HepG2 (cell line): Measurements from ENCODE around the gene ZNF792. TPM values are rescaled to one million over a fixed set of nuclear protein-coding genes. Genes with fewer than 3 reads are reported as not detected.
A peak's percentile ranks its signal among the peaks of the same experiment; 100 is the strongest.

ENCODE experiments used
- BHLHE40 ChIP-seq: IDR thresholded peaks from 2 replicates; pipeline ENCODE4 v1.6.1; 2011; ENCODE audit warnings: low read length, improper control_type of control experiment
- CCDC6 ChIP-seq: sonication (generic); formaldehyde crosslinking; IDR thresholded peaks from 2 replicates; pipeline ENCODE4 v1.8.1; 2022; ENCODE audit warnings: mild to moderate bottlenecking, missing genetic modification reagents, moderate library complexity
- FOXP1 ChIP-seq, 2 experiments: fragments of 450-650 bp in 1 of 2; IDR thresholded peaks; 2 replicates each; pipeline ENCODE4 v1.6.1; 2017 to 2018; ENCODE audit warnings: antibody characterized with exemption in 1 of 2
- KLF9 ChIP-seq: IDR thresholded peaks from 2 replicates; pipeline ENCODE4 v1.6.1; 2016; ENCODE audit warnings: low read depth
- MTF1 ChIP-seq: sonication (generic); formaldehyde crosslinking; IDR thresholded peaks from 2 replicates; pipeline ENCODE4 v1.5.0; 2020; ENCODE audit warnings: missing genetic modification reagents
- NBN ChIP-seq: fragments of 450-650 bp; conservative IDR thresholded peaks from 2 replicates; pipeline ENCODE4 v1.6.1; 2017
- SIN3B ChIP-seq: fragments of 150-350 bp; IDR thresholded peaks from 2 replicates; pipeline ENCODE4 v1.6.1; 2014; ENCODE audit warnings: low read length
- SIX4 ChIP-seq: sonication (generic); formaldehyde crosslinking; IDR thresholded peaks from 2 replicates; pipeline ENCODE4 v1.4.0; 2020; ENCODE audit warnings: missing genetic modification reagents
- SMAD1 ChIP-seq: sonication (generic); formaldehyde crosslinking; IDR thresholded peaks from 2 replicates; pipeline ENCODE4 v1.4.0; 2020; ENCODE audit warnings: missing genetic modification reagents, low read depth, mild to moderate bottlenecking, borderline replicate concordance
- ZFYVE20 ChIP-seq: sonication (generic); formaldehyde crosslinking; IDR thresholded peaks from 2 replicates; pipeline ENCODE4 v1.8.0; 2023; ENCODE audit warnings: low read depth, mild to moderate bottlenecking, moderate library complexity, missing genetic modification reagents, borderline replicate concordance
- ZNF251 ChIP-seq: sonication (generic); formaldehyde crosslinking; IDR thresholded peaks from 2 replicates; pipeline ENCODE4 v1.9.0; 2021; ENCODE audit warnings: mild to moderate bottlenecking, missing genetic modification reagents
- ZNF292 ChIP-seq: sonication (generic); formaldehyde crosslinking; IDR thresholded peaks from 2 replicates; pipeline ENCODE4 v1.8.1; 2022; ENCODE audit warnings: mild to moderate bottlenecking, low read depth, missing genetic modification reagents, borderline replicate concordance
- ZNF446 ChIP-seq: sonication (generic); formaldehyde crosslinking; IDR thresholded peaks from 2 replicates; pipeline ENCODE4 v1.5.0; 2020; ENCODE audit warnings: mild to moderate bottlenecking, missing genetic modification reagents
- ZNF547 ChIP-seq: sonication (generic); formaldehyde crosslinking; IDR thresholded peaks from 2 replicates; pipeline ENCODE4 v1.5.1; 2020; ENCODE audit warnings: mild to moderate bottlenecking, missing genetic modification reagents
- ZNF549 ChIP-seq: sonication (generic); formaldehyde crosslinking; IDR thresholded peaks from 2 replicates; pipeline ENCODE4 v1.5.0; 2020; ENCODE audit warnings: missing genetic modification reagents
- ZNF615 ChIP-seq: sonication (generic); formaldehyde crosslinking; IDR thresholded peaks from 2 replicates; pipeline ENCODE4 v1.5.0; 2020; ENCODE audit warnings: mild to moderate bottlenecking, missing genetic modification reagents, borderline replicate concordance
- ZNF781 ChIP-seq: sonication (generic); formaldehyde crosslinking; IDR thresholded peaks from 2 replicates; pipeline ENCODE4 v1.5.1; 2020; ENCODE audit warnings: borderline replicate concordance, mild to moderate bottlenecking, missing genetic modification reagents; ENCODE audit errors: not compliant biosample characterization
- ZNF792 ChIP-seq: IDR thresholded peaks from 2 replicates; pipeline ENCODE4 v1.6.1; 2016
- polyA plus RNA-seq, 8 experiments: library from polyadenylated mRNA; depleted of rRNA in 3 of 8; stranded (reverse) in 7 of 8; unstranded in 1 of 8; fragments of >200 nt; fragmentation: Illumina TruSeq in 4 of 8; extraction: Trizol in 4 of 8; gene quantifications; 2 replicates each; pipeline versions ENCODE4 v1.2.1 to v1.2.3, GENCODE V29; 2011 to 2016; ENCODE audit warnings: low read depth in 4 of 8, missing spikeins in 1 of 8, mixed read lengths in 1 of 8; ENCODE audit not compliant: insufficient read depth in 1 of 8
- total RNA-seq, 5 experiments: library from RNA; depleted of rRNA; stranded (reverse); fragments of >200 nt; fragmentation: Illumina TruSeq; extraction: Trizol; gene quantifications; 2 replicates each; pipeline ENCODE4 v1.2.3, GENCODE V29; 2016; ENCODE audit warnings: low read depth in 1 of 5
- TF ChIP-seq, protein P1 (sequence below): IDR thresholded peaks from 2 replicates; pipeline ENCODE4 v1.6.1; 2016; ENCODE audit warnings: missing compliant biosample characterization, missing genetic modification reagents, borderline replicate concordance
- TF ChIP-seq, protein P2 (sequence below): sonication (generic); formaldehyde crosslinking; IDR thresholded peaks from 2 replicates; pipeline ENCODE4 v1.8.1; 2023; ENCODE audit warnings: mild to moderate bottlenecking, missing genetic modification reagents
- TF ChIP-seq, protein P3 (sequence below): sonication (generic); formaldehyde crosslinking; IDR thresholded peaks from 2 replicates; pipeline ENCODE4 v1.5.0; 2020; ENCODE audit warnings: missing genetic modification reagents
- TF ChIP-seq, protein P4 (sequence below): sonication (generic); formaldehyde crosslinking; conservative IDR thresholded peaks from 2 replicates; pipeline ENCODE4 v1.8.0; 2022; ENCODE audit warnings: missing genetic modification reagents
- TF ChIP-seq, protein P5 (sequence below): sonication (generic); formaldehyde crosslinking; IDR thresholded peaks from 2 replicates; pipeline ENCODE4 v1.5.0; 2020; ENCODE audit warnings: missing genetic modification reagents, mild to moderate bottlenecking, borderline replicate concordance
- TF ChIP-seq, protein P6 (sequence below): sonication (generic); formaldehyde crosslinking; IDR thresholded peaks from 2 replicates; pipeline ENCODE4 v1.4.0; 2020; ENCODE audit warnings: mild to moderate bottlenecking, low read depth, missing genetic modification reagents

Gene ZNF792
- total and polyA plus RNA-seq, 2 of the 13 experiments (the other 11 are each of a cell fraction or from before 2014, with no cell fraction given): 5.5 to 11.5 TPM

DNA sequence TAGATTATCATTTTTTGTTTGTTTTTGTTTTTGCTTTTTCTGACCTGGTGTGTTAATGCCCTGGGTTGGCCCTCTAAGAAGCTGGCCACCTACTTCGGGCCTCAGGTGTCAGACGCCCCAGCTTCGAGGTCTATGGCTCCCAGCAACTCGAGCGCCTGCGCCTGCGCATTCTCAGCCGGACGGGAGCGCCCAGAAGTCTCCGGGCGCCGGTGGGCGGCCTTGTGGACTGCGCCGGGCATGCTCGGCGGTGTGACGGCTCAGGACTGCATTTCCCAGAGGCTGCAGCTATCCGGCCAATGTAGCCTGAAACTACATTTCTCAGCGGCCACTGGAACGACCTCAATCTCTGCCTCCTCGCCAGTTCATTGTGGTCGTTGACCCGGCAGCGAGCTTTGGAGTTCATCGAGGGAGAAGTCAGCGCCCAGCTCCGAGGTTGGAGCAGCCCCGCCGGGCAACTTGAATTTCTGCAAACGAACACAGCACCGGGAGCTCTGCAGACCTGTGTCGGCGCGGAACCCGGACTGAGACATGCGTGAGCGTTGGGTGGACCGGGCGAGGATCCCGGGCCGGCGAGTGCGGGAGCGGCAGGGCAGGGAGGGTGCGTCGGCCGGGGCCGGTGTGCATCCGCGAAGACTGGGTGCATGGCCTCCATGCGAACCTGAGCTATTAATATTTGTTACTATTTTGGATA, 37.2 kb downstream of the ZNF792 start, which contains the start of gene ZNF30 (continued):
- TF ChIP-seq ZNF292: peak; percentile 76; the same call in 1 of the 2 replicates
- TF ChIP-seq, protein P1, sequence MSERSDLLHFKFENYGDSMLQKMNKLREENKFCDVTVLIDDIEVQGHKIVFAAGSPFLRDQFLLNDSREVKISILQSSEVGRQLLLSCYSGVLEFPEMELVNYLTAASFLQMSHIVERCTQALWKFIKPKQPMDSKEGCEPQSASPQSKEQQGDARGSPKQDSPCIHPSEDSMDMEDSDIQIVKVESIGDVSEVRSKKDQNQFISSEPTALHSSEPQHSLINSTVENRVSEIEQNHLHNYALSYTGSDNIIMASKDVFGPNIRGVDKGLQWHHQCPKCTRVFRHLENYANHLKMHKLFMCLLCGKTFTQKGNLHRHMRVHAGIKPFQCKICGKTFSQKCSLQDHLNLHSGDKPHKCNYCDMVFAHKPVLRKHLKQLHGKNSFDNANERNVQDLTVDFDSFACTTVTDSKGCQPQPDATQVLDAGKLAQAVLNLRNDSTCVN (CRISPR knock-in tag): peak; percentile 59; the same call in 1 of the 2 replicates
- TF ChIP-seq CCDC6 (CRISPR knock-in tag): no peak; the same call in 1 of the 2 replicates
- TF ChIP-seq, protein P2, sequence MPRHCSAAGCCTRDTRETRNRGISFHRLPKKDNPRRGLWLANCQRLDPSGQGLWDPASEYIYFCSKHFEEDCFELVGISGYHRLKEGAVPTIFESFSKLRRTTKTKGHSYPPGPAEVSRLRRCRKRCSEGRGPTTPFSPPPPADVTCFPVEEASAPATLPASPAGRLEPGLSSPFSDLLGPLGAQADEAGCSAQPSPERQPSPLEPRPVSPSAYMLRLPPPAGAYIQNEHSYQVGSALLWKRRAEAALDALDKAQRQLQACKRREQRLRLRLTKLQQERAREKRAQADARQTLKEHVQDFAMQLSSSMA: peak; percentile 58; the same call in 1 of the 2 replicates
- no peak for TF ChIP-seq KLF9 (CRISPR knock-in tag)
- TF ChIP-seq ZNF547 (CRISPR knock-in tag): 0 out of 2 replicates have a peak, but pooled peaks have one; percentile 72
- TF ChIP-seq, protein P3, sequence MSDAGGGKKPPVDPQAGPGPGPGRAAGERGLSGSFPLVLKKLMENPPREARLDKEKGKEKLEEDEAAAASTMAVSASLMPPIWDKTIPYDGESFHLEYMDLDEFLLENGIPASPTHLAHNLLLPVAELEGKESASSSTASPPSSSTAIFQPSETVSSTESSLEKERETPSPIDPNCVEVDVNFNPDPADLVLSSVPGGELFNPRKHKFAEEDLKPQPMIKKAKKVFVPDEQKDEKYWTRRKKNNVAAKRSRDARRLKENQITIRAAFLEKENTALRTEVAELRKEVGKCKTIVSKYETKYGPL (CRISPR knock-in tag): no peak
- TF ChIP-seq, protein P4, sequence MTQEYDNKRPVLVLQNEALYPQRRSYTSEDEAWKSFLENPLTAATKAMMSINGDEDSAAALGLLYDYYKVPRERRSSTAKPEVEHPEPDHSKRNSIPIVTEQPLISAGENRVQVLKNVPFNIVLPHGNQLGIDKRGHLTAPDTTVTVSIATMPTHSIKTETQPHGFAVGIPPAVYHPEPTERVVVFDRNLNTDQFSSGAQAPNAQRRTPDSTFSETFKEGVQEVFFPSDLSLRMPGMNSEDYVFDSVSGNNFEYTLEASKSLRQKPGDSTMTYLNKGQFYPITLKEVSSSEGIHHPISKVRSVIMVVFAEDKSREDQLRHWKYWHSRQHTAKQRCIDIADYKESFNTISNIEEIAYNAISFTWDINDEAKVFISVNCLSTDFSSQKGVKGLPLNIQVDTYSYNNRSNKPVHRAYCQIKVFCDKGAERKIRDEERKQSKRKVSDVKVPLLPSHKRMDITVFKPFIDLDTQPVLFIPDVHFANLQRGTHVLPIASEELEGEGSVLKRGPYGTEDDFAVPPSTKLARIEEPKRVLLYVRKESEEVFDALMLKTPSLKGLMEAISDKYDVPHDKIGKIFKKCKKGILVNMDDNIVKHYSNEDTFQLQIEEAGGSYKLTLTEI (CRISPR knock-in tag): no peak
- peak; percentile 58 for TF ChIP-seq ZNF781 (CRISPR knock-in tag)
- TF ChIP-seq ZNF615 (CRISPR knock-in tag): 0 out of 2 replicates have a peak, but pooled peaks have one; percentile 53
- TF ChIP-seq ZNF549 (CRISPR knock-in tag): no peak
- TF ChIP-seq ZNF446: 0 out of 2 replicates have a peak, but pooled peaks have one; percentile 56
- TF ChIP-seq, protein P5, sequence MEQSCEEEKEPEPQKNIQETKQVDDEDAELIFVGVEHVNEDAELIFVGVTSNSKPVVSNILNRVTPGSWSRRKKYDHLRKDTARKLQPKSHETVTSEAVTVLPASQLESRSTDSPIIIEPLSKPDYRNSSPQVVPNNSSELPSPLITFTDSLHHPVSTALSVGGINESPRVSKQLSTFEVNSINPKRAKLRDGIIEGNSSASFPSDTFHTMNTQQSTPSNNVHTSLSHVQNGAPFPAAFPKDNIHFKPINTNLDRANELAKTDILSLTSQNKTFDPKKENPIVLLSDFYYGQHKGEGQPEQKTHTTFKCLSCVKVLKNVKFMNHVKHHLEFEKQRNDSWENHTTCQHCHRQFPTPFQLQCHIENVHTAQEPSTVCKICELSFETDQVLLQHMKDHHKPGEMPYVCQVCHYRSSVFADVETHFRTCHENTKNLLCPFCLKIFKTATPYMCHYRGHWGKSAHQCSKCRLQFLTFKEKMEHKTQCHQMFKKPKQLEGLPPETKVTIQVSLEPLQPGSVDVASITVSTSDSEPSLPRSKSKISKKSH (CRISPR knock-in tag): peak; percentile 76; the same call in 1 of the 2 replicates
- TF ChIP-seq ZNF792 (CRISPR knock-in tag): peak; percentile 66; the same call in 1 of the 2 replicates
- TF ChIP-seq, protein P6, sequence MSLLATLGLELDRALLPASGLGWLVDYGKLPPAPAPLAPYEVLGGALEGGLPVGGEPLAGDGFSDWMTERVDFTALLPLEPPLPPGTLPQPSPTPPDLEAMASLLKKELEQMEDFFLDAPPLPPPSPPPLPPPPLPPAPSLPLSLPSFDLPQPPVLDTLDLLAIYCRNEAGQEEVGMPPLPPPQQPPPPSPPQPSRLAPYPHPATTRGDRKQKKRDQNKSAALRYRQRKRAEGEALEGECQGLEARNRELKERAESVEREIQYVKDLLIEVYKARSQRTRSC (CRISPR knock-in tag): no peak
- TF ChIP-seq SIX4 (CRISPR knock-in tag): no peak
- TF ChIP-seq ZNF251 (CRISPR knock-in tag): no peak
- TF ChIP-seq MTF1 (CRISPR knock-in tag): peak; percentile 47; the same call in 1 of the 2 replicates
- TF ChIP-seq BHLHE40: no peak
- no peak for TF ChIP-seq FOXP1 (IDR thresholded peaks at IDR 0.05)
- no peak for TF ChIP-seq FOXP1 (CRISPR knock-in tag; IDR thresholded peaks at IDR 0.05)
- TF ChIP-seq SIN3B: no peak
- no peak for TF ChIP-seq ZFYVE20 (CRISPR knock-in tag)
- TF ChIP-seq NBN: no peak
- no peak; the same call in 1 of the 2 replicates for TF ChIP-seq SMAD1 (CRISPR knock-in tag)
